Activated CD4-positive, alpha-beta T cell treated with anti-CD3 and anti-CD28 coated beads, Interleukin-2, amount 10 ng/mL, durations not matched to agents 7 days and 5 days (primary cell): ENCODE results near the gene KLHL36. TPM values are rescaled to one million over a fixed set of nuclear protein-coding genes. Genes with fewer than 3 reads are reported as not detected.

Source experiments
- CTCF ChIA-PET: fragments of 350-600 bp; sonication (Branson Sonifier 250); formaldehyde crosslinking; loops from one replicate; lab custom pipeline; 2021; ENCODE audit warnings: antibody characterized with exemption; lab: Charles Lee
- POLR2A ChIA-PET: fragments of 350-600 bp; sonication (Branson Sonifier 250); formaldehyde crosslinking; loops from one replicate; lab custom pipeline; 2021; ENCODE audit warnings: antibody characterized with exemption; lab: Charles Lee
- DNase-seq: peaks from one replicate; pipeline ENCODE4 v3.0.0-alpha.2; 2020
- H3K27ac Mint-ChIP-seq: one replicate; pipeline ENCODE4 v1.8.0; 2021; ENCODE audit warnings: mild to moderate bottlenecking, moderate library complexity, mixed read lengths
- H3K27me3 Mint-ChIP-seq: one replicate; pipeline ENCODE4 v1.8.0; 2021; ENCODE audit warnings: mixed read lengths
- H3K36me3 Mint-ChIP-seq: one replicate; pipeline ENCODE4 v1.8.0; 2021; ENCODE audit warnings: low read depth, mixed read lengths
- H3K4me1 Mint-ChIP-seq: one replicate; pipeline ENCODE4 v1.8.0; 2021; ENCODE audit warnings: mixed read lengths
- H3K4me3 Mint-ChIP-seq: one replicate; pipeline ENCODE4 v1.8.0; 2021; ENCODE audit warnings: mild to moderate bottlenecking, moderate library complexity, mixed read lengths
- H3K9me3 Mint-ChIP-seq: one replicate; pipeline ENCODE4 v1.8.0; 2021; ENCODE audit warnings: mixed read lengths
- total RNA-seq, 2 experiments: library from RNA; stranded (reverse); gene quantifications; one replicate each; pipeline ENCODE4 v1.2.3, GENCODE V29; 2021

Gene KLHL36
- 10 to 100 TPM; 37.5 to 46.2 TPM for total RNA-seq

DNA sequence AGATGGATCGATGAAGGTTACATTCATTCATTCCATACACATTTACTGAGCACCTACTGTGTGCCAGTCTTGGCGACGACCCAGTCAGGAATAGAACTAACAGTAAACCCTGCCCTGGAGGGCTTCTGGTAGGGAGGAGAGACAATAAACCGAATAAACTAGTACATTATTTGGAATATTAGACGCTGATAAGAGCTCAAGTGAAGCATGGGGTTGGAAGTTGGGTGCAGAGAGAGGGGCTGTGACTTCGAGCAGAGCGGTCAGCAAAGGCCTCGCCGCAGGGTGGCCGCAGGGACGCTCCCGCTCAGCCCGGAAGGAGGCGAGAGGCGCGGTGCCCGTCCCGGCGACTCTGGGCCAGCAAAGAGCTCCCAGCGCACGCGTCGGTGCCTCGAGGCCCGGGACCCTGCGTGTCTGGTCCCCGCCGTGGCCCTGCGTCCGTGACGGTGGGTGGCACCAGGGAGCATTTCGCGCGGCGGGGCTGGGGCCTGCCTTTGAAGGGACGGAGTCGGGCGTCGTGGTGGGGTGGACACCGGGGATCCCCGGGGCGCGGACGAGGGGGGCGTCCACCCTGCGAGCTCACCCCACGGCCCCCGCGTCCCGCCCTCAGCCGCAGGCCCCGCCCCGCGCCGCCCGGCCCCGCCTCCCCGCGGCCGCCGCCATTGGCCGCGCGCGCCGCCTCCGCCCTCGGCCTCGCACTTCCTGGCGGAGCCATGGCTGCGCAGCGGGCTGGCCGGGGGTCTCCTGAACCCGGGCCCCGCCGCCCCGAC is at the start of gene KLHL36:
Gene KLHL36 (plus strand): TSS at position 684 of the 767 bp plus-strand sequence. CDS start 2,357 bp downstream, outside the sequence.
- Mint-ChIP-seq H3K36me3 (peaks cover 38% of the 10 kb centered on the region), H3K9me3 (peaks cover 9% of the 10 kb centered on the region), H3K27ac (peak within 1 kb of the TSS; percentile 82), H3K4me1 (peaks cover 50% of the 10 kb centered on the region), H3K27me3 (peaks cover 25% of the 10 kb centered on the region), H3K4me3 (peak within 1 kb of the TSS; percentile 78)
- peak; percentile 64 for DNase-seq
- POLR2A ChIA-PET, result no interaction called here
- CTCF ChIA-PET, result interaction anchor here (0.6 to 1.9 kb wide), 6 partner anchors 9 to 566 kb away, joined by 3 to 5 read pairs (median 3); partner anchors contain the start of gene TAF1C

DNA sequence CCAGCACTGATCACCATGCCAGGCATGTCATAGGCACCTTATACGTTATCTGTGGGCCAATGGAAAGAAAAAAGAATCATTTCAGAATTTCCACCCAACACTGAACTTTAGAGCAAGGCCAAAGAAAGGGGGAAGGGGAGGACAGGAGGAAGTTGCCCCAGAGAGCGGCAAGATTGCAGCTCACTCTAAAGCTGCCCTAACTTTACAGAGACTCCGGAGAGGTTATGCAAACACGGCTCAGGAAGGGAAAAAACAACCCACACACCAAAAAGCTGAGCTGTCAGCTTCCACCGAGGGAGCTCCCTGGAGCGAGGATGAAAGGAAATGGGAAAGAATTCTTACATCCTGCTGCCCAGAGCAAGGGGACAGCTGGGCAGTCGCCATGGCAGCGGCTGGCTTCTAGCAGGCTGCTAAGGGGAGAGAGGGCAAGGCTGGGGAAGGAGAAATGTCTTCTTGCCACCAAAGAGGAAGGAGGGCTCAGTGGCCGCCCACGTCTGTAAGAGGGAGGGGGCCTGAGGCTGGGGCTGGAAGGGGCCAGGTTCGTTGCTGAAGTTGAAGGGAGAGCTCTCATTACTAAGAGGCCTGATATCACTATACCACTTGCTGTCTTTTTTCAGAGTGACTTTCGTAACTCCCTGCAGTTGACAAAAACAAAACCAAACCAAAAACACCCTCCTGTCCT is 48.6 kb upstream of the KLHL36 start:
- CTCF ChIA-PET, result interaction anchor here (0.6 to 2.6 kb wide), 9 partner anchors 9 to 93 kb away, joined by 3 to 12 read pairs (median 4); no protein-coding TSS in a partner anchor
- Mint-ChIP-seq H3K27me3 (no peaks in the 10 kb centered on the region), H3K27ac (peak overlapping the region; percentile 95), H3K9me3 (no peaks in the 10 kb centered on the region), H3K4me1 (peaks cover 89% of the 10 kb centered on the region), H3K36me3 (peaks cover 74% of the 10 kb centered on the region), H3K4me3 (peak overlapping the region; percentile 73)
- POLR2A ChIA-PET, result interaction anchor here (1.1 kb wide), 1 partner anchor 85 kb away, joined by 4 read pairs; no protein-coding TSS in a partner anchor
- peak; percentile 43 for DNase-seq

DNA sequence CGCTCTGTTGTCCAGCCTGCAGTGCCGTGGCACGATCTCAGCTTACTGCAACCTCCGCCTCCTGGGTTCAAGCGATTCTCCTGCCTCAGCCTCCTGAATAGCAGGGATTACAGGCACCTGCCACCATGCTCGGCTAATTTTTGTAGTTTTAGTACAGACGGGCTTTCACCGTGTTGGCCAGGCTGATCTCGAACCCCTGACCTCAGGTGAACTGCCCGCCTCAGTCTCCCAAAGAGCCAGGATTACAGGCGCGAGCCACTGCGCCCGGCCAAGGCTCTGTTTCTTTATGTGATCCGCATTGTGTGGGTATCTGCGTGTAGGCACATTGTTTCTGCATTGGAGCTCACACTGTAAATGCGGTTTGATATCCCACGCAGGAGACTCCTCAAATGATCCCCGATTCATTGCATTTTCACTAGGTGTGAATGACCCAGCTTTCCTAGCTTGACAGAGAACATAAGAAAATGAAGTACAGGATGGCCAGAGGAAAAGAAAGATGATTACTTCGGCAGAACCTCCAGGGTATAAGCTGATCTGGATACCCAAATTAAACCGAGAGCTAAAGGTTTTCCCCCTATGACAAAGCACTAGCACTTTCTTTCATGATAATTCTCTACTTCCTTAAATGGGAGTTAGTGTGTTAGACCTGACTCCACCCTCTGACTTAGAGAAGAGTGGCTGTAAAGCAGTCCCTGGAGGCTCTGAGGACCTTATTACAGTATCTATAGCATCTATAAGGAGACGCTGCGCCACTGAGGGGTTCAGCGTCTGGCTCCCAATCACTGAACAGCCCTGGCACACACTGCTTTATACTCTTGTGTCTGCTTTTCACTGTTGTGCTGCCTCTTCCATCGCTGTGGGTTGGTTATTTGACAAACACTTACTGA is 47.7 kb upstream of the KLHL36 start:
- H3K4me3 Mint-ChIP-seq, result peak overlapping the region; percentile 73
- H3K4me1 Mint-ChIP-seq, result peaks cover 89% of the 10 kb centered on the region
- H3K36me3 Mint-ChIP-seq, result peaks cover 73% of the 10 kb centered on the region
- peaks cover 3% of the 10 kb centered on the region for H3K9me3 Mint-ChIP-seq
- DNase-seq, result peak; percentile 49
- peak overlapping the region; percentile 95 for H3K27ac Mint-ChIP-seq
- ChIA-PET CTCF (interaction anchor here (0.6 to 2.6 kb wide), 12 partner anchors 11 to 140 kb away, joined by 3 to 12 read pairs (median 4); no protein-coding TSS in a partner anchor), POLR2A (interaction anchor here (1.1 kb wide), 1 partner anchor 86 kb away, joined by 4 read pairs; no protein-coding TSS in a partner anchor)
- H3K27me3 Mint-ChIP-seq, result no peaks in the 10 kb centered on the region

DNA sequence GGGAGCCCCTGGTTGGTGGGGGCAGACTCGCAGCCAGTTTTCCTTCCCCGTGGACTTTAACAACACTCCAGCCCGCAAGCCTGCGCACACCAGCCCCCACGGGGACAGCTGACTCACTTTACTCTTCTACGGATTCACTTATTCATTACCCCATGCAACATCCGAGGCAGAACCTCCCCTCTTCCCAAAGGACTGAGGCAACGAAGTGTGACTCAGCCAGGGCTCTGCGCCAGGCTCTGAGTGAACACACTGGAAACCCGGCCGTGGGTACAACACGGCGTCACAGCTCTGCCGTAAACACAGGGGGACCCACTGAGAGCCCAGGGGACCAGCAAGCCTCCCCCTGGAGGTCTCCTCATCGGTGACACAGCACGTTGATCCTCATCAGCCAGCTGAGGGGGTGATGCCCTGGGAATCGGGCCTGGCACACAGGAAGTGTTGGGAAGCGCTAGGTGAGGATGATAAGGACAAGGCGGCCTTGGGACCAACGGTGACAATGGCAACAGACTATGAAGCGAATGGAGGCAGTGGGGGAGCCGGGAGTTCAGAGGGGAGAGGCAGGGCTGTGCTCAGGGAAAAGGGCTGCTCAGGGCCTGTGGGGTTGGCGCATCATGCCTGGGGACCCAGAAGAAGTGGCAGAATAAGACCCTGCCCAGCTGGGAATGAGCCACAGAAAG is 45.0 kb upstream of the KLHL36 start:
- Mint-ChIP-seq H3K27ac (peak overlapping the region; percentile 88), H3K27me3 (no peaks in the 10 kb centered on the region), H3K4me3 (peak overlapping the region; percentile 50), H3K9me3 (peaks cover 3% of the 10 kb centered on the region), H3K4me1 (peaks cover 89% of the 10 kb centered on the region), H3K36me3 (peaks cover 75% of the 10 kb centered on the region)
- no peak for DNase-seq
- ChIA-PET CTCF (interaction anchor here (1.0 to 1.4 kb wide), 3 partner anchors 11 to 151 kb away, joined by 3 to 4 read pairs (median 3); no protein-coding TSS in a partner anchor), POLR2A (no interaction called here)

DNA sequence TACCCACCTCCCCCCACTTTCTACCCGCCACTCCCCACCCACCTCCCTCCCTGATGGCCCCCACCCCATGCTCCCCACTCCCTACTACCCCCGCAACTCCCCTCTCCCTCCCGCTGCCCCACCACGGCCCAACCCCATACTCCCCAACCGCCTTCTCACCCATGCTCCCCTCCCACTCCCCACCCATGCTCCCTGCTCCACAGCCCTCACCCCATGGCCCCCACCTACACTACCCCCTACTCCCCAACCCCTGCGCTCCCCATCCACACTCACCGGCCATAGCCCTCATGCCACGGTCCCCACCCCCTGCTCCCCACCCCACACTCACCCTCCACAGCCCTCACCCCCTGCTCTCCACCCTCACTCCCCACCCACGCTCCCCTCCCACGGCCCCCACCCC is 44.4 kb upstream of the KLHL36 start:
- H3K27me3 Mint-ChIP-seq, result no peaks in the 10 kb centered on the region
- peaks cover 80% of the 10 kb centered on the region for H3K36me3 Mint-ChIP-seq
- ChIA-PET CTCF (interaction anchor here (1.0 kb wide), 1 partner anchor 150 kb away, joined by 3 read pairs; no protein-coding TSS in a partner anchor), POLR2A (no interaction called here)
- peaks cover 3% of the 10 kb centered on the region for H3K9me3 Mint-ChIP-seq
- H3K27ac Mint-ChIP-seq, result no peak overlapping the region
- peaks cover 94% of the 10 kb centered on the region for H3K4me1 Mint-ChIP-seq
- no peak for DNase-seq
- H3K4me3 Mint-ChIP-seq, result no peak overlapping the region

DNA sequence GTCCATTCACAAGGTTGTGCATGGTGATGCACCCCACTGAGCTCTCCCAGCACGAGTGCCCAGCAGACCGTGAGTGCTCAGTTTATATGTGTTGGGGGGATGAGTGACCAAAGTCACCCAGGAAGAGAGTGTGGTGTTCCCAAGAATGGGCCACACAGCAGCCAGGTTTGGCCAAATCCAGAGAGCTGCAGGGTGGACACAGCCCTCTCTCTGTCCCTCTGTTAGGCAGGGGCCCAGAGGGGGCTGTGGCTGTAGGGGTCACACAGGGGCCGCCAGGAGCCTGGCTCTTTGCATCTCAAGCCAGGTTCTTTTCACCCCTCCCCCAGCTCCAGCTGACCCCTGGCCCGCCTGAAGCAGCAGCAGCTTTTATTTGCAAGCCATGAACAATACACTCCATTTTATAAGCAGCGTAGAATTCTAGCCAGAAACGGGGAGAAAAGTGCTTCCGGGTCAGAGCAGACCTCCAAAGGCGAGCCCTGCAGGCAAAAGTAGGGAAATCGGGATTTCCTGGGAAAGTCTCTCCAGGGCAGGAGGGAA is 43.8 kb upstream of the KLHL36 start:
- peak overlapping the region; percentile 95 for H3K27ac Mint-ChIP-seq
- H3K9me3 Mint-ChIP-seq, result peaks cover 3% of the 10 kb centered on the region
- no peaks in the 10 kb centered on the region for H3K27me3 Mint-ChIP-seq
- ChIA-PET POLR2A (no interaction called here), CTCF (interaction anchor here (1.7 kb wide), 1 partner anchor 92 kb away, joined by 4 read pairs; no protein-coding TSS in a partner anchor)
- peak overlapping the region; percentile 3 for H3K4me3 Mint-ChIP-seq
- H3K4me1 Mint-ChIP-seq, result peaks cover 94% of the 10 kb centered on the region
- DNase-seq, result no peak
- peaks cover 81% of the 10 kb centered on the region for H3K36me3 Mint-ChIP-seq

DNA sequence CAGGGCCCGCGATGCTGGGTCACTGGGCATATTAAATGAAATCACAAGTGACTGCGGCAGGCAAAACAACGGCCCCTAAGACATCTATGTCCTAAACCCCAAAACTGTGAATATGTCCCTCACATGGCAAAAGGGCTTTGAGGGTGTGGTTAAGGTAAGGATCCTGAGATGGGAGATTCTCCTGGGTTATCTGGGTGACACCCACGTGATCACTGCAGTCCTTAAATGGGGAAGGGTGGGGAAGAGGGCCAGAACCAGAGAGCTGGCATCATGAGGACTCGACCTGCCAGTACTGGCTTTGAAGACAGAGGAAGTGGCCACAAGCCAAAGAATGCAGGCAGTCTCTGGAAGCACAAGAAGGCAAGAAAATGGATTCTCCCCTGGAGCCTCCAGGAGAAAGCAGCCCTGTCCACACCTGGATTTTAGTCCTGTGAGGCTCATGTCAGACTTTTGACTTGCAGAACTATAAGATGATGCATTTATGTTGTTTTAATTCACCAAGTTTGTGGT is 42.9 kb upstream of the KLHL36 start:
- Mint-ChIP-seq H3K36me3 (peaks cover 85% of the 10 kb centered on the region), H3K9me3 (peaks cover 5% of the 10 kb centered on the region), H3K27ac (peak overlapping the region; percentile 95), H3K27me3 (no peaks in the 10 kb centered on the region), H3K4me1 (peaks cover 95% of the 10 kb centered on the region), H3K4me3 (peak overlapping the region; percentile 49)
- ChIA-PET CTCF (interaction anchor here (1.4 to 3.0 kb wide), 4 partner anchors 11 to 93 kb away, joined by 3 to 13 read pairs (median 6); no protein-coding TSS in a partner anchor), POLR2A (no interaction called here)
- no peak for DNase-seq

DNA sequence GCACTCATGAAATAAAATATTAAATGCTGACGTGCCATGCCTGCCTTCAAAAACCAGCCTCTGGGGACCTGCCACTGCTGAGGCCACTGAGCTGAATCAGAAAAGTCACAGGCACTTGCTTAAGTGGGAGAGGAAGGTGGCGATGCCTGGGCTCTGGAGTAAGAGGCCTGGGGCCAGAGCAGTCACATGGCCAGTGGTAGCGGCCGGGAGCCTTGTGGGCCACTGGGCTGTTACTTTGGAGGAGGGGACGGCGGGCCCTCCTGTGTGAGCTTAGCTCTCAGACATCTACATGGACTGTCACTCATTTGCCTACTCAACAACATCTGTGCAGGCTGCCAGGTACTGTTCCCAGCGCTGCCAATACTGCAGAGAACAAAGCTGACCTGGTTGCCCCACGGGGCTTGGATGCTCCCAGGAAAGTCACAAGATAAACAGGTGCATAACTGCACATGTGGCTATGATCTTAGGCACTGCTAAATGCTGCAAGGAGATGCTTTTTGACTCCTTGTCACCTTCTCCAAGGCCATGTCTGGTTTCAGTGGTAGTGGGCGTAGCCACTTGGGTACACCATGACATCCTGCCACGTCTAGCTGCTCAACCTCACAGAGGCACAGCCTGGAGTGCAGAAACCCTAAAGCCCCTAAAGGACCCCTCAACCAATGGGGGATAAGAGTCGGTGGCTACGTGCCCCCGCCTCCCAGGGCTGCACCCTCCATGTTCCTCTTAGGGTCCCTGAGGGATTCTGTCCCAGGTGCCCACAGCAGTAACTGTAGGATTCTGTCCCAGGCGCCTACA is 42.0 kb upstream of the KLHL36 start:
- Mint-ChIP-seq H3K4me3 (peak overlapping the region; percentile 74), H3K4me1 (peaks cover 95% of the 10 kb centered on the region), H3K27ac (peak overlapping the region; percentile 95), H3K27me3 (no peaks in the 10 kb centered on the region), H3K9me3 (peaks cover 10% of the 10 kb centered on the region), H3K36me3 (peaks cover 86% of the 10 kb centered on the region)
- ChIA-PET POLR2A (interaction anchor here (0.6 to 1.0 kb wide), 2 partner anchors 8 to 10 kb away, joined by 3 to 4 read pairs; no protein-coding TSS in a partner anchor), CTCF (interaction anchor here (0.6 to 3.0 kb wide), 8 partner anchors 9 to 103 kb away, joined by 3 to 13 read pairs (median 4); no protein-coding TSS in a partner anchor)
- DNase-seq, result peak; percentile 74

DNA sequence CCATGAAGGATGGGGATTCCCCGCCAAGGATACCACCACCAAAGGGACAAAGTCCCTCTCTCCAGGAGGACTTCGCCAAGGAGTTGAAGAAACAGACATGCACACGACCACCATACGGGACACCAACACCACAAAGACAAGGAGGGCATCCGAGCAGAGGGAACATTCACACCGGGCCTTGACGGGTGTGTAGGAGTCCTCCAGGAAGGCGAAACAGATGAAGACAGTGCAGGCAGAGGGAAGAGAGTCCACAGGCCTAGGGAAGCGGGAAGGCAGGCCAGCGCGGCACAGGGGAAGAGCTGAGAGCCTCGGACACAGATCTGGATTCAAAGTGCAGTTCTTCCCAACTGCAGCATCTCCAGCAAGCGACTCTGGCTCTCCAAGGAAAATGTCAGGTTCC is 41.2 kb upstream of the KLHL36 start:
- H3K27me3 Mint-ChIP-seq, result no peaks in the 10 kb centered on the region

DNA sequence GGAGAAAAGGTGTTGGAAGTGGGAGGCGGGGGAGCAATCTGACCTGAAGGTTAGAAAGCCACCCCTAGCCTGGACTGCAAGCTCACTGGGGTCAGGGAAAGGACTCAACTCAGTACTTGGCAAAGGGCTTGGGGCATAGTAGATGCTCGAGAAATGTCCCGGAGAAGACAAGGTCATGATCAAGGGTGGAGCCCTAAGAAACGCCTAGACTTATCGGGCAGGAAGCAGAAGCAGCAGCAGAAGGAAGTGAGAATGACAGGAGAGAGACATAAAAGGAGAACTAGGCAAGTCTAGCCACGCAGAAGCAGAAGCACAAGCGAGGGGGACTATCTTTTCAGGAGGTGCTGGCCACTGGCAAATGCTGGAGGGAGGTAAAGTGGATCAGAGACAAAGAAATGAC is 40.6 kb upstream of the KLHL36 start:
- Mint-ChIP-seq H3K9me3 (peaks cover 10% of the 10 kb centered on the region), H3K27me3 (no peaks in the 10 kb centered on the region)

More for the DNA sequence above, 41.2 kb upstream of the KLHL36 start:
- ChIA-PET CTCF (interaction anchor here (1.1 to 3.0 kb wide), 6 partner anchors 9 to 104 kb away, joined by 4 to 13 read pairs (median 6); no protein-coding TSS in a partner anchor), POLR2A (interaction anchor here (0.6 to 1.0 kb wide), 2 partner anchors 9 kb away, joined by 3 to 4 read pairs; no protein-coding TSS in a partner anchor)
- Mint-ChIP-seq H3K27ac (peak overlapping the region; percentile 95), H3K4me3 (peak overlapping the region; percentile 74), H3K9me3 (peaks cover 10% of the 10 kb centered on the region), H3K36me3 (peaks cover 90% of the 10 kb centered on the region), H3K4me1 (peaks cover 95% of the 10 kb centered on the region)
- DNase-seq, result no peak

More for the DNA sequence above, 40.6 kb upstream of the KLHL36 start:
- Mint-ChIP-seq H3K27ac (peak overlapping the region; percentile 95), H3K4me1 (peaks cover 95% of the 10 kb centered on the region), H3K36me3 (peaks cover 92% of the 10 kb centered on the region), H3K4me3 (peak overlapping the region; percentile 74)
- peak; percentile 49 for DNase-seq
- POLR2A ChIA-PET, result no interaction called here
- CTCF ChIA-PET, result interaction anchor here (1.0 to 3.0 kb wide), 8 partner anchors 8 to 97 kb away, joined by 3 to 13 read pairs (median 4); no protein-coding TSS in a partner anchor
